ENCODE results near the gene SEMA4C.
"Not testable (repeated sequence)": the region's sequence is repeated elsewhere in the genome, so short reads cannot be mapped to it uniquely, and the experiment has no call there.

SEMA4C gene

GRCh38 chr2:96897491-96898134, 27.7 kb upstream of the SEMA4C start:
- no peak for DNase-seq

- no peak for DNase-seq
Measured at GRCh38 chr2:96895746-96896651, 26.1 kb upstream of the SEMA4C start.

GRCh38 chr2:96895032-96895745, 25.3 kb upstream of the SEMA4C start:
- DNase-seq, result no peak

GRCh38 chr2:96894151-96894531, 24.3 kb upstream of the SEMA4C start:
- no peak for DNase-seq

- DNase-seq, result no peak
Measured at GRCh38 chr2:96893289-96894150, 23.6 kb upstream of the SEMA4C start.

GRCh38 chr2:96891591-96892333, 21.9 kb upstream of the SEMA4C start:
- DNase-seq, result no peak

- DNase-seq, result no peak
Measured at GRCh38 chr2:96890726-96891385, 21.0 kb upstream of the SEMA4C start.

GRCh38 chr2:96890252-96890651, 20.4 kb upstream of the SEMA4C start:
- DNase-seq, result no peak

GRCh38 chr2:96889502-96889901, 19.6 kb upstream of the SEMA4C start:
- not testable (repeated sequence) for DNase-seq

- no peak for DNase-seq
Measured at GRCh38 chr2:96888072-96889011, 18.5 kb upstream of the SEMA4C start.

GRCh38 chr2:96887493-96888012, 17.7 kb upstream of the SEMA4C start:
- DNase-seq, result no peak

GRCh38 chr2:96885432-96886347, 15.8 kb upstream of the SEMA4C start:
- no peak for DNase-seq

- no peak for DNase-seq
Measured at GRCh38 chr2:96884299-96885094, 14.6 kb upstream of the SEMA4C start.

- DNase-seq, result no peak
Measured at GRCh38 chr2:96883306-96883705, 13.4 kb upstream of the SEMA4C start.

- no peak for DNase-seq
Measured at GRCh38 chr2:96882906-96883305, 13.0 kb upstream of the SEMA4C start.

- no peak for DNase-seq
Measured at GRCh38 chr2:96882230-96882629, 12.3 kb upstream of the SEMA4C start.

- no peak for DNase-seq
Measured at GRCh38 chr2:96881349-96882195, 11.7 kb upstream of the SEMA4C start.

Data from stimulated activated CD4-positive, alpha-beta T cell treated with anti-CD3 and anti-CD28 coated beads, Interleukin-12 subunit alpha, Interleukin-12 subunit beta, amount 100 ng/mL, for 4 hours (primary cell).